ENCODE data around the gene PLCL2.

DNA sequence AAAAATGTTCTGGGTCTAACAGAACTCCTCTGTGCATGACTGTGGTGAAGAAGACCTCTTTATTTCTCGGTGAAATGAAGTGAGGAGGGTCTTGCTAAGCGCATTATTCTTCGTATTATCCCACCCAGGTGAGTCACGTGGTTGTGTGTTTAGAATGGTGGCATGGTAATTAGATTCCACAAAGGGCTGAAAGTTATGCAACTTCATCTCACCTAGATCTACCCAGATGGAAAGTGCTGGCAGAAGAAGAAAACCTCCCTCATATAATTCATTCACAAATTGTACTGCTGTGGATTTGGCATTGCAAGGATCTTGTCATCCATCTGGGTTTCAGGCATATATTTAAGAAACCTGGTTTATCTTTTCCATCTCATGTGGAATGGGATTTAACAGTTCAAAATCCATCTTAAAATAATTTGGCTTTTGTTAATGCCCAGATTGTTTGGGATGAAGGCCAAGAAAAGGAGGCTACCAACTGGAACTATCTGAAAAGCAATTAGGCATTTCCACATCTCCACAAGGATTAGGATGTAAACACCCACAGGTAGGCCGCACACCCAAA, 175.3 kb downstream of the PLCL2 start:
- TF ChIP-seq, protein P1, sequence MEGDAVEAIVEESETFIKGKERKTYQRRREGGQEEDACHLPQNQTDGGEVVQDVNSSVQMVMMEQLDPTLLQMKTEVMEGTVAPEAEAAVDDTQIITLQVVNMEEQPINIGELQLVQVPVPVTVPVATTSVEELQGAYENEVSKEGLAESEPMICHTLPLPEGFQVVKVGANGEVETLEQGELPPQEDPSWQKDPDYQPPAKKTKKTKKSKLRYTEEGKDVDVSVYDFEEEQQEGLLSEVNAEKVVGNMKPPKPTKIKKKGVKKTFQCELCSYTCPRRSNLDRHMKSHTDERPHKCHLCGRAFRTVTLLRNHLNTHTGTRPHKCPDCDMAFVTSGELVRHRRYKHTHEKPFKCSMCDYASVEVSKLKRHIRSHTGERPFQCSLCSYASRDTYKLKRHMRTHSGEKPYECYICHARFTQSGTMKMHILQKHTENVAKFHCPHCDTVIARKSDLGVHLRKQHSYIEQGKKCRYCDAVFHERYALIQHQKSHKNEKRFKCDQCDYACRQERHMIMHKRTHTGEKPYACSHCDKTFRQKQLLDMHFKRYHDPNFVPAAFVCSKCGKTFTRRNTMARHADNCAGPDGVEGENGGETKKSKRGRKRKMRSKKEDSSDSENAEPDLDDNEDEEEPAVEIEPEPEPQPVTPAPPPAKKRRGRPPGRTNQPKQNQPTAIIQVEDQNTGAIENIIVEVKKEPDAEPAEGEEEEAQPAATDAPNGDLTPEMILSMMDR (IDR thresholded peaks at IDR 0.05; ENCODE audit: insufficient read depth, low read length, poor library complexity, severe bottlenecking): no peak
- TF ChIP-seq EZH2phosphoT487 (conservative IDR thresholded peaks at IDR 0.05; ENCODE audit: low read length): no peak

Measured in SU-DHL-6 (cell line).